Neural progenitor cell (in vitro differentiated cells): ENCODE results near the gene C6orf120. TPM values are rescaled to one million over a fixed set of nuclear protein-coding genes. Genes with fewer than 3 reads are reported as not detected.

ENCODE experiments used
- DNase-seq: peaks from one replicate; pipeline ENCODE4 v3.0.0-alpha.2; 2016; ENCODE audit warnings: low spot score
- H2AFZ ChIP-seq: fragments of 200-600 bp; sonication (generic); replicated peaks from 2 replicates; pipeline ENCODE4 v1.6.1; 2016; ENCODE audit warnings: antibody characterized with exemption
- H3F3A ChIP-seq: fragments of 200-600 bp; sonication (generic); 2 replicates; pipeline ENCODE4 v1.6.1; 2016; ENCODE audit warnings: antibody characterized with exemption, low read depth
- H3K27ac ChIP-seq: fragments of 200-600 bp; sonication (generic); 2 replicates; pipeline ENCODE4 v1.5.1; 2016; ENCODE audit warnings: mild to moderate bottlenecking
- H3K27me3 ChIP-seq: fragments of 200-600 bp; sonication (generic); 2 replicates; pipeline ENCODE4 v1.6.1; 2016; ENCODE audit warnings: mild to moderate bottlenecking, moderate library complexity
- H3K36me3 ChIP-seq: fragments of 200-600 bp; sonication (generic); 2 replicates; pipeline ENCODE4 v1.5.1; 2016
- H3K4me1 ChIP-seq: fragments of 200-600 bp; sonication (generic); 2 replicates; pipeline ENCODE4 v1.6.1; 2016; ENCODE audit warnings: mixed run types
- H3K4me2 ChIP-seq: fragments of 200-600 bp; sonication (generic); 2 replicates; pipeline ENCODE4 v1.6.1; 2016
- H3K4me3 ChIP-seq: fragments of 200-600 bp; sonication (generic); 2 replicates; pipeline ENCODE4 v1.5.1; 2016
- H3K79me2 ChIP-seq: fragments of 200-600 bp; sonication (generic); 2 replicates; pipeline ENCODE4 v1.6.1; 2016; ENCODE audit warnings: low read depth
- H3K9ac ChIP-seq: fragments of 200-600 bp; sonication (generic); 2 replicates; pipeline ENCODE4 v1.6.1; 2016
- H3K9me3 ChIP-seq: fragments of 200-600 bp; sonication (generic); 2 replicates; pipeline ENCODE4 v1.5.1; 2016; ENCODE audit warnings: low read depth
- H4K20me1 ChIP-seq: fragments of 200-600 bp; sonication (generic); 2 replicates; pipeline ENCODE4 v1.6.1; 2016; ENCODE audit warnings: low read depth
- H3K27ac Mint-ChIP-seq: 3 replicates; pipeline ENCODE4 v1.8.0; 2021; ENCODE audit warnings: mixed read lengths
- H3K27me3 Mint-ChIP-seq: 2 replicates; pipeline ENCODE4 v1.8.0; 2022; ENCODE audit warnings: low read depth, mild to moderate bottlenecking, inconsistent platforms, moderate library complexity, mixed read lengths; ENCODE audit not compliant: insufficient read depth
- H3K36me3 Mint-ChIP-seq: 3 replicates; pipeline ENCODE4 v1.8.0; 2021; ENCODE audit warnings: mixed read lengths
- H3K4me1 Mint-ChIP-seq: 3 replicates; pipeline ENCODE4 v1.8.0; 2021; ENCODE audit warnings: mixed read lengths
- H3K4me3 Mint-ChIP-seq: 3 replicates; pipeline ENCODE4 v1.8.0; 2021; ENCODE audit warnings: mild to moderate bottlenecking, moderate library complexity, mixed read lengths
- H3K9me3 Mint-ChIP-seq: 3 replicates; pipeline ENCODE4 v1.8.0; 2020; ENCODE audit warnings: mixed read lengths
- EZH2 ChIP-seq: fragments of 200-600 bp; sonication (generic); IDR thresholded peaks from 2 replicates; pipeline ENCODE4 v1.6.1; 2017; ENCODE audit warnings: antibody characterized with exemption, mild to moderate bottlenecking, moderate library complexity
- EZH2phosphoT487 ChIP-seq: fragments of 200-600 bp; sonication (generic); IDR thresholded peaks from 2 replicates; pipeline ENCODE4 v1.6.1; 2017; ENCODE audit warnings: antibody characterized with exemption
- total RNA-seq: library from RNA; depleted of rRNA; stranded (reverse); fragments of >200 nt; gene quantifications from 2 replicates; pipeline ENCODE4 v1.2.3, GENCODE V29; 2015; ENCODE audit warnings: low replicate concordance
- TF ChIP-seq, protein P1 (sequence below): fragments of 200-600 bp; sonication (generic); IDR thresholded peaks from 2 replicates; pipeline ENCODE4 v1.5.1; 2017; ENCODE audit warnings: antibody characterized with exemption, mild to moderate bottlenecking

C6orf120 gene
- total RNA-seq, 1 donor from 2014 or later, result 38.8 TPM

DNA sequence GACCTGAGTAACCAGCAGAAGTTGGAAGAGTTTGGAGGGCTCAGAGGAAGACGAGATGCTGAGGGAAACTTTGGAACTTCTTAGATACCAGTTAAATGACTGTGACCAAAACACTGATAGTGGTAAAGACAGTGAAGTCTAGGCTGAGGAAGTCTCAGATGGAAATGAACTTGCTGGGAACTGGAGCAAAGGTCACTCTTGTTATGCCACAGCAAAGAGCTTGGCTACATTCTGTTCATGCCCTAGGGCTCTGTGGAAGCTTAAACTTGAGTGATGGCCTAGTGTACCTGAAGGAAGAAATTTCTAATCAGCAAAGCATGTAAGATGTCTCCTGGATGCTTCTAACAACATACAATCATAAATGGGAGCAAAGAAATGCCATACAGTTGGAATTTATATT, 24.8 kb upstream of the C6orf120 start:
- Histone ChIP-seq H2AFZ (no peak overlapping the region), H3K9me3 (no peaks in the 10 kb centered on the region), H3K27ac (no peak overlapping the region), H3K27me3 (no peaks in the 10 kb centered on the region), H3K9ac (no peak overlapping the region), H3K36me3 (no peaks in the 10 kb centered on the region), H3K4me1 (no peaks in the 10 kb centered on the region), H4K20me1 (no peaks in the 10 kb centered on the region), H3K79me2 (peaks cover 5% of the 10 kb centered on the region), H3K4me3 (no peak overlapping the region), H3F3A (no peaks in the 10 kb centered on the region), H3K4me2 (no peak overlapping the region)
- no peak for TF ChIP-seq EZH2
- TF ChIP-seq, protein P1, sequence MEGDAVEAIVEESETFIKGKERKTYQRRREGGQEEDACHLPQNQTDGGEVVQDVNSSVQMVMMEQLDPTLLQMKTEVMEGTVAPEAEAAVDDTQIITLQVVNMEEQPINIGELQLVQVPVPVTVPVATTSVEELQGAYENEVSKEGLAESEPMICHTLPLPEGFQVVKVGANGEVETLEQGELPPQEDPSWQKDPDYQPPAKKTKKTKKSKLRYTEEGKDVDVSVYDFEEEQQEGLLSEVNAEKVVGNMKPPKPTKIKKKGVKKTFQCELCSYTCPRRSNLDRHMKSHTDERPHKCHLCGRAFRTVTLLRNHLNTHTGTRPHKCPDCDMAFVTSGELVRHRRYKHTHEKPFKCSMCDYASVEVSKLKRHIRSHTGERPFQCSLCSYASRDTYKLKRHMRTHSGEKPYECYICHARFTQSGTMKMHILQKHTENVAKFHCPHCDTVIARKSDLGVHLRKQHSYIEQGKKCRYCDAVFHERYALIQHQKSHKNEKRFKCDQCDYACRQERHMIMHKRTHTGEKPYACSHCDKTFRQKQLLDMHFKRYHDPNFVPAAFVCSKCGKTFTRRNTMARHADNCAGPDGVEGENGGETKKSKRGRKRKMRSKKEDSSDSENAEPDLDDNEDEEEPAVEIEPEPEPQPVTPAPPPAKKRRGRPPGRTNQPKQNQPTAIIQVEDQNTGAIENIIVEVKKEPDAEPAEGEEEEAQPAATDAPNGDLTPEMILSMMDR, result no peak
- Mint-ChIP-seq H3K9me3 (peaks cover 8% of the 10 kb centered on the region), H3K36me3 (peaks cover 50% of the 10 kb centered on the region), H3K27me3 (no peaks in the 10 kb centered on the region), H3K4me3 (no peak overlapping the region), H3K4me1 (no peaks in the 10 kb centered on the region), H3K27ac (no peak overlapping the region)
- no peak for DNase-seq

DNA sequence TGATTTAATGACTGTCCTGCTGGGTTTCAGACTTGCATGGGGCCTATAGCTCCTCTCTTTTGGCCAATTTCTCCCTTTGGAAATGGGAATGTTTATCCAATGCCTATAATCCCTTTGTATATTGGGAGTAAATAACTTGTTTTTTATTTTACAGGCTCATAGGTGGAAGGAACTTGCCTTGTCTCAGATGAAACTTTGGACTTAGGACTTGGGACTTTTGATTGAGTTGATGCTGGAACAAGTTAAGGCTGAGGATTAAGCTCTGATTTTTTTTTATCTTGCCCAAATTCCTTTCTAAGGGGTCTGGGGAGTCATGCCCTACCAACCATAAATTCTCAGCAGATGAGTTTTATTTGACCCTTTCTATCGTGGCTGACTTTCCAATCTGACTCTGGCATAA, 23.6 kb upstream of the C6orf120 start:
- Histone ChIP-seq H3F3A (no peaks in the 10 kb centered on the region), H3K9me3 (no peaks in the 10 kb centered on the region), H3K4me2 (no peak overlapping the region), H2AFZ (no peak overlapping the region), H3K79me2 (peaks cover 16% of the 10 kb centered on the region), H3K9ac (no peak overlapping the region), H3K4me1 (no peaks in the 10 kb centered on the region), H3K36me3 (no peaks in the 10 kb centered on the region), H3K27me3 (no peaks in the 10 kb centered on the region), H3K4me3 (no peak overlapping the region), H3K27ac (no peak overlapping the region), H4K20me1 (no peaks in the 10 kb centered on the region)
- Mint-ChIP-seq H3K27me3 (no peaks in the 10 kb centered on the region), H3K36me3 (peaks cover 61% of the 10 kb centered on the region), H3K4me1 (no peaks in the 10 kb centered on the region), H3K27ac (no peak overlapping the region), H3K9me3 (peaks cover 10% of the 10 kb centered on the region), H3K4me3 (no peak overlapping the region)
- DNase-seq, result no peak
- TF ChIP-seq, protein P1, result no peak
- TF ChIP-seq EZH2 (no peak), EZH2phosphoT487 (no peak)

DNA sequence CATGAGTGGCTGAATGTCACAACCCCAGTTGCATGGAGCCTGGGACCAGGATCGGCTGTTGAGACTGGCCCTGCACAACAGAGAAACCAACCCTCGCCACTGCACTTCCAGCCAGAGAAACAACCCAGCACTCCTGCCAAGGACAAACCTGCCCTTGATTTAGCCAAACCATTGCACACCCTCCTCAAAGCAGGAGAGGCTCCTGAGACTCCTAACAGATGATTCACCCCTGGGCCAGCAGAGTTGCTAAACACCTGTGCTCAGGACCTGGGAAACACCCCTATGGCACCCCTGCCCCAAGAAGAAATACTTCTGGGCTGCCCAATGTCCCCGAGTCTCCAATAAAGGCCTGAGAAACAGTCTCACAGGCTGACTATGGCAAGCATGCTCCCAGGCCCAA, 17.9 kb upstream of the C6orf120 start:
- H3K36me3 Mint-ChIP-seq, result peaks cover 76% of the 10 kb centered on the region

More for the DNA sequence above, 17.9 kb upstream of the C6orf120 start:
- no peak overlapping the region for H3K4me3 Mint-ChIP-seq
- no peaks in the 10 kb centered on the region for H3K27me3 Mint-ChIP-seq
- Histone ChIP-seq H3K27me3 (no peaks in the 10 kb centered on the region), H3K27ac (no peak overlapping the region), H3K4me2 (no peak overlapping the region), H3F3A (no peaks in the 10 kb centered on the region), H4K20me1 (no peaks in the 10 kb centered on the region), H3K9me3 (peaks cover 17% of the 10 kb centered on the region), H3K79me2 (peaks cover 54% of the 10 kb centered on the region), H3K9ac (no peak overlapping the region), H2AFZ (no peak overlapping the region), H3K36me3 (peaks cover 26% of the 10 kb centered on the region), H3K4me1 (no peaks in the 10 kb centered on the region), H3K4me3 (no peak overlapping the region)
- H3K9me3 Mint-ChIP-seq, result peaks cover 40% of the 10 kb centered on the region
- TF ChIP-seq EZH2 (no peak), EZH2phosphoT487 (no peak)
- TF ChIP-seq, protein P1, result no peak
- no peaks in the 10 kb centered on the region for H3K4me1 Mint-ChIP-seq
- DNase-seq, result no peak
- H3K27ac Mint-ChIP-seq, result no peak overlapping the region
